ENCODE measurements around the gene PLXNC1.

DNA sequence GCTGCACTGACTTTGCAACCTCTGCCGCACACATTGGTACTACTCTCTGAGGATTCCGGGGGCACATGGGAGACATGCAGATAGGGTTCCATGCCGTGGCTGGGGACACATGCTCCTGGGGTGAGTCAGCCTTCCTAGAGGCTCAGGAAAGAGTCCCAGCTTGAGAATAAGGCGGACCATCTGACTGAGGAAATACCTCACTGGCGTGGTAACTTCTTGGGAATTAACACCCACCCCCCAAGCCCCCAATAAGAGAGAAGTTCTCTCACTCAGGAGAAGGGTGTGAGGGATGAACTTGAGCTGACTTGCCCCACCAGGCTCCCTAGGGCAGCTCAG, 23.2 kb downstream of the PLXNC1 start:
- TF ChIP-seq POLR2AphosphoS5 (IDR thresholded peaks at IDR 0.05) (no peak), POLR2A (IDR thresholded peaks at IDR 0.05) (no peak)
- TF ChIP-seq, protein P1, sequence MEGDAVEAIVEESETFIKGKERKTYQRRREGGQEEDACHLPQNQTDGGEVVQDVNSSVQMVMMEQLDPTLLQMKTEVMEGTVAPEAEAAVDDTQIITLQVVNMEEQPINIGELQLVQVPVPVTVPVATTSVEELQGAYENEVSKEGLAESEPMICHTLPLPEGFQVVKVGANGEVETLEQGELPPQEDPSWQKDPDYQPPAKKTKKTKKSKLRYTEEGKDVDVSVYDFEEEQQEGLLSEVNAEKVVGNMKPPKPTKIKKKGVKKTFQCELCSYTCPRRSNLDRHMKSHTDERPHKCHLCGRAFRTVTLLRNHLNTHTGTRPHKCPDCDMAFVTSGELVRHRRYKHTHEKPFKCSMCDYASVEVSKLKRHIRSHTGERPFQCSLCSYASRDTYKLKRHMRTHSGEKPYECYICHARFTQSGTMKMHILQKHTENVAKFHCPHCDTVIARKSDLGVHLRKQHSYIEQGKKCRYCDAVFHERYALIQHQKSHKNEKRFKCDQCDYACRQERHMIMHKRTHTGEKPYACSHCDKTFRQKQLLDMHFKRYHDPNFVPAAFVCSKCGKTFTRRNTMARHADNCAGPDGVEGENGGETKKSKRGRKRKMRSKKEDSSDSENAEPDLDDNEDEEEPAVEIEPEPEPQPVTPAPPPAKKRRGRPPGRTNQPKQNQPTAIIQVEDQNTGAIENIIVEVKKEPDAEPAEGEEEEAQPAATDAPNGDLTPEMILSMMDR (IDR thresholded peaks at IDR 0.05) = no peak
